ENCODE measurements around the gene COL28A1.
"Not testable (repeated sequence)": the region's sequence is repeated elsewhere in the genome, so short reads cannot be mapped to it uniquely, and the experiment has no call there.

The COL28A1 gene

GRCh38 chr7:7489546-7489945, 46.1 kb downstream of the COL28A1 start:
- DNase-seq (ENCODE audit: low read depth) = no peak
- H3K4me3 ChIP-seq (ENCODE audit: low read depth, low read length) = no peak overlapping the region
- TF ChIP-seq MYC (IDR thresholded peaks at IDR 0.05; ENCODE audit: low read depth, low read length) (no peak), CTCF (IDR thresholded peaks at IDR 0.05; ENCODE audit: low read depth, low read length) (no peak), POLR2A (IDR thresholded peaks at IDR 0.05; ENCODE audit: extremely low read depth, insufficient read length) (no peak)
- TF ChIP-seq, protein P1, sequence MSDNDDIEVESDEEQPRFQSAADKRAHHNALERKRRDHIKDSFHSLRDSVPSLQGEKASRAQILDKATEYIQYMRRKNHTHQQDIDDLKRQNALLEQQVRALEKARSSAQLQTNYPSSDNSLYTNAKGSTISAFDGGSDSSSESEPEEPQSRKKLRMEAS (IDR thresholded peaks at IDR 0.05; ENCODE audit: low read depth, low read length) = no peak

DNA sequence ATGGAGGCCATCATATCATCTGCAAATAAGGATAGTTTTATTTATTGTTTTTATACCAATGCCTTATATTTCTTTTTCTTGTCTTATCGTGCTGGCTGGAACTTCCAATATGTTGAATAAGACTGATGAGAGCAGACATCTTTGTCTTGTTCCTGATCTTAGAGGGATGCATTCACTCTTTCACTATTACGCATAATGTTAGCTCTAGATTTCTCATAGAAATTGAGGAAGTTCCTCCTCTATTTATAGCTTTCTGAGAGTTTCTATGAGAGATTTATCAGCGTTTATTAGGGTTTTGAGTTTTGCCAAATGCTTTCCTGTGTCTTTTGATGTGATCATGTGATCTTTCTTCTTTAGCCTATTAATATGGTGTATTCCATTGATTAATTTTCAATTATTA, 49.3 kb downstream of the COL28A1 start:
- DNase-seq (ENCODE audit: low read depth) = no peak
- no peak for TF ChIP-seq MYC (IDR thresholded peaks at IDR 0.05; ENCODE audit: low read depth, low read length)
- no peak for TF ChIP-seq CTCF (IDR thresholded peaks at IDR 0.05; ENCODE audit: low read depth, low read length)
- TF ChIP-seq, protein P1 (IDR thresholded peaks at IDR 0.05; ENCODE audit: low read depth, low read length) = no peak
- TF ChIP-seq POLR2A (IDR thresholded peaks at IDR 0.05; ENCODE audit: extremely low read depth, insufficient read length) = no peak
- H3K4me3 ChIP-seq (ENCODE audit: low read depth, low read length) = no peak overlapping the region

GRCh38 chr7:7484072-7484471, 51.6 kb downstream of the COL28A1 start:
- no peak for DNase-seq (ENCODE audit: low read depth)
- H3K4me3 ChIP-seq (ENCODE audit: low read depth, low read length) = no peak overlapping the region
- TF ChIP-seq MYC (IDR thresholded peaks at IDR 0.05; ENCODE audit: low read depth, low read length) = no peak
- TF ChIP-seq CTCF (IDR thresholded peaks at IDR 0.05; ENCODE audit: low read depth, low read length) = no peak
- TF ChIP-seq POLR2A (IDR thresholded peaks at IDR 0.05; ENCODE audit: extremely low read depth, insufficient read length) = no peak

GRCh38 chr7:7481802-7482201, 53.9 kb downstream of the COL28A1 start:
- no peak for DNase-seq (ENCODE audit: low read depth)
- no peak overlapping the region for H3K4me3 ChIP-seq (ENCODE audit: low read depth, low read length)
- no peak for TF ChIP-seq CTCF (IDR thresholded peaks at IDR 0.05; ENCODE audit: low read depth, low read length)
- no peak for TF ChIP-seq MYC (IDR thresholded peaks at IDR 0.05; ENCODE audit: low read depth, low read length)
- TF ChIP-seq POLR2A (IDR thresholded peaks at IDR 0.05; ENCODE audit: extremely low read depth, insufficient read length) = no peak
- TF ChIP-seq, protein P1 (IDR thresholded peaks at IDR 0.05; ENCODE audit: low read depth, low read length) = no peak

- TF ChIP-seq MYC (IDR thresholded peaks at IDR 0.05; ENCODE audit: low read depth, low read length) (no peak), POLR2A (IDR thresholded peaks at IDR 0.05; ENCODE audit: extremely low read depth, insufficient read length) (no peak), CTCF (IDR thresholded peaks at IDR 0.05; ENCODE audit: low read depth, low read length) (no peak)
- TF ChIP-seq, protein P1 (IDR thresholded peaks at IDR 0.05; ENCODE audit: low read depth, low read length) = no peak
- no peak overlapping the region for H3K4me3 ChIP-seq (ENCODE audit: low read depth, low read length)
- DNase-seq (ENCODE audit: low read depth) = no peak
Measured at GRCh38 chr7:7479275-7479805, 56.3 kb downstream of the COL28A1 start.

- no peak overlapping the region for H3K4me3 ChIP-seq (ENCODE audit: low read depth, low read length)
- DNase-seq (ENCODE audit: low read depth) = no peak
- TF ChIP-seq MYC (IDR thresholded peaks at IDR 0.05; ENCODE audit: low read depth, low read length) (no peak), CTCF (IDR thresholded peaks at IDR 0.05; ENCODE audit: low read depth, low read length) (no peak), POLR2A (IDR thresholded peaks at IDR 0.05; ENCODE audit: extremely low read depth, insufficient read length) (no peak)
- TF ChIP-seq, protein P1 (IDR thresholded peaks at IDR 0.05; ENCODE audit: low read depth, low read length) = no peak
Measured at GRCh38 chr7:7478569-7478968, 57.1 kb downstream of the COL28A1 start.

DNA sequence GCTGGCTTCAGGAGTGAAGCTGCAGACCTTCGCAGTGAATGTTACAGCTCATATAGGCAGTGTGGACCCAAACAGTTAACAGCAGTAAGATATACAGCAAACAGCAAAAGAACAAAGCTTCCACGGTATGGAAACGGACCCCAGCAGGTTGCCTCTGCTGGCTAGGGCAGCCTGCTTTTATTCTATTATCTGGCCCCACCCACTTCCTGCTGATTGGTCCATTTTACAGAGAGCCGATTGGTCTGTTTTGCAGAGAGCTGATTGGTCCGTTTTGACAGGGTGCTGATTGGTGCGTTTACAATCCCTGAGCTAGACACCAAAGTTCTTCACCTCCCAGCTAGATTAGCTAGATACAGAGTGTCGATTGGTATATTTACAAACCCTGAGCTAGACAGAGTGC, 58.0 kb downstream of the COL28A1 start:
- H3K4me3 ChIP-seq (ENCODE audit: low read depth, low read length); DNase-seq (ENCODE audit: low read depth): not testable (repeated sequence)
